Measurements from ENCODE around the gene SHQ1.

DNA sequence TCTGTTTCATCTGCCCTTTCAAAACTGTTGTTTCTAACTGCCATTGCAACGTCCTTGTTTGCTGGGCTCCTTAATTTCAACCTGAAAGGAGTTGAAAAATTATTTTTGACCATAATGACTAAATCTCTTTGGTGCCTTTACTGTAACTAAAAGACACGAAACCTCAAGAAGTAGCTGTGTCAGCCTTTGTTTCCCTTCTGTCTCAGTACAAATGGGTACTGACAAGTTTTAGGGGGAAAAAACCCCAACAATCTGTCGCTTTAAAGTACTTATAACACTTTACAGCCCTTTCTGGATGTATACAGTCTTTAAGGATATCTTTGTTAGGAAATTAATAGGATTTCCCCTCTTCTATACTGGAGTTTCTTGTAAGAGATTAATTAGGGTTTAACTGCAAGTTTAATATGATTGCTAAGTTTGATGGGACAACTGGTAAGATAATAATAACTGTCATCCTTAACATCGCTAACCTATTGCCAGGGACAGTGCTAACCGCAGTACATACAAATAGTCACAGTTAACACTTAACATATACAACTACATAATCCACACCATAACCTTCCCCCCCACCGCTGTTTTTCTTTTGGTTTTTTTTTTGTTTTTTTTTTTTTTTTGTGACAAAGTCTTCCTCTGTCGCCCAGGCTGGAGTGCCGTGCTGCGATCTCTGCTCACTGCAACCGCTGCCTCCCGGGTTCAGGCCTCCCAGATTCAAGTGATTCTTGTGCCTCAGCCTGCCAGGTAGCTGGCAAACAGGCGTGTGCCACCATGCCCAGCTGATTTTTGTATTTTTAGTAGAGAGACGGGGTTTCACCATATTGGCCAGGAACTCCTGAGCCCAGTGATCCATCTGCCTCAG, 41.3 kb upstream of the SHQ1 start:
- TF ChIP-seq, protein P1, sequence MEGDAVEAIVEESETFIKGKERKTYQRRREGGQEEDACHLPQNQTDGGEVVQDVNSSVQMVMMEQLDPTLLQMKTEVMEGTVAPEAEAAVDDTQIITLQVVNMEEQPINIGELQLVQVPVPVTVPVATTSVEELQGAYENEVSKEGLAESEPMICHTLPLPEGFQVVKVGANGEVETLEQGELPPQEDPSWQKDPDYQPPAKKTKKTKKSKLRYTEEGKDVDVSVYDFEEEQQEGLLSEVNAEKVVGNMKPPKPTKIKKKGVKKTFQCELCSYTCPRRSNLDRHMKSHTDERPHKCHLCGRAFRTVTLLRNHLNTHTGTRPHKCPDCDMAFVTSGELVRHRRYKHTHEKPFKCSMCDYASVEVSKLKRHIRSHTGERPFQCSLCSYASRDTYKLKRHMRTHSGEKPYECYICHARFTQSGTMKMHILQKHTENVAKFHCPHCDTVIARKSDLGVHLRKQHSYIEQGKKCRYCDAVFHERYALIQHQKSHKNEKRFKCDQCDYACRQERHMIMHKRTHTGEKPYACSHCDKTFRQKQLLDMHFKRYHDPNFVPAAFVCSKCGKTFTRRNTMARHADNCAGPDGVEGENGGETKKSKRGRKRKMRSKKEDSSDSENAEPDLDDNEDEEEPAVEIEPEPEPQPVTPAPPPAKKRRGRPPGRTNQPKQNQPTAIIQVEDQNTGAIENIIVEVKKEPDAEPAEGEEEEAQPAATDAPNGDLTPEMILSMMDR (conservative IDR thresholded peaks at IDR 0.05; ENCODE audit: low read length), result no peak
- TF ChIP-seq EZH2phosphoT487 (IDR thresholded peaks at IDR 0.05; ENCODE audit: borderline replicate concordance), result no peak

Measured in Loucy (cell line).